GM12891 (cell line): ENCODE data around the gene ADM.

ENCODE experiments used
- POLR2A ChIP-seq: IDR thresholded peaks from 2 replicates; pipeline ENCODE4 v1.6.1; 2011; ENCODE audit warnings: low read depth, low read length, control low read depth
- POLR2AphosphoS5 ChIP-seq: IDR thresholded peaks from 2 replicates; pipeline ENCODE4 v1.6.1; 2011; ENCODE audit warnings: low read depth, low read length, control low read depth
- POU2F2 ChIP-seq: IDR thresholded peaks from 2 replicates; pipeline ENCODE4 v1.6.1; 2011; ENCODE audit warnings: low read depth, mild to moderate bottlenecking, control low read depth, low read length, moderate library complexity
- SPI1 ChIP-seq: IDR thresholded peaks from 2 replicates; pipeline ENCODE4 v1.6.1; 2011; ENCODE audit warnings: low read depth, low read length, control low read depth
- TAF1 ChIP-seq: IDR thresholded peaks from 2 replicates; pipeline ENCODE4 v1.6.1; 2011; ENCODE audit warnings: low read depth, low read length, control low read depth

- TF ChIP-seq POLR2AphosphoS5 (no peak), POLR2A (no peak), POU2F2 (no peak), SPI1 (no peak), TAF1 (no peak)
Measured at GRCh38 chr11:10265936-10266335, 38.9 kb upstream of the ADM start.
